Natural killer cell (primary cell): ENCODE data around the gene HHEX. TPM values are rescaled to one million over a fixed set of nuclear protein-coding genes. Genes with fewer than 3 reads are reported as not detected.

ENCODE experiments used
- ATAC-seq, 3 donors: fragments of 150-1000 bp in 2 of 3; fragments of 200-7000 bp in 1 of 3; cut with Tn5 transposase; 1 replicate in 1 of 3; 2 replicates in 2 of 3; pipeline ENCODE4 v1.10.0; 2021; ENCODE audit warnings: mild to moderate bottlenecking in 2 of 3, moderate library complexity in 2 of 3
- DNase-seq, 2 donors: peaks; one replicate each; pipeline versions ENCODE4 v3.0.0 to v3.0.0-alpha.2; 2013 to 2021; ENCODE audit warnings: mixed read lengths in 1 of 2
- H3K27ac ChIP-seq: one replicate; pipeline ENCODE4 v1.5.1; 2013; ENCODE audit warnings: mild to moderate bottlenecking, low read length
- H3K27me3 ChIP-seq: one replicate; pipeline ENCODE4 v1.6.1; 2013; ENCODE audit warnings: low read length; ENCODE audit not compliant: control insufficient read depth, insufficient read depth
- H3K36me3 ChIP-seq: one replicate; pipeline ENCODE4 v1.6.1; 2013; ENCODE audit warnings: low read length; ENCODE audit not compliant: control insufficient read depth, insufficient read depth
- H3K4me1 ChIP-seq: one replicate; pipeline ENCODE4 v1.6.1; 2013; ENCODE audit warnings: low read length; ENCODE audit not compliant: control insufficient read depth, insufficient read depth
- H3K4me3 ChIP-seq: one replicate; pipeline ENCODE4 v1.5.1; 2013; ENCODE audit warnings: low read length
- H3K9me3 ChIP-seq: one replicate; pipeline ENCODE4 v1.6.1; 2013; ENCODE audit warnings: low read length; ENCODE audit not compliant: control insufficient read depth, insufficient read depth
- H3K27ac Mint-ChIP-seq, 2 donors: one replicate each; pipeline ENCODE4 v1.8.0; 2022; ENCODE audit warnings: mild to moderate bottlenecking in 2 of 2, mixed read lengths in 2 of 2, moderate library complexity in 1 of 2
- H3K27me3 Mint-ChIP-seq, 2 donors: one replicate each; pipeline ENCODE4 v1.8.0; 2022; ENCODE audit warnings: low read depth in 2 of 2, mixed read lengths in 2 of 2
- H3K36me3 Mint-ChIP-seq: one replicate; pipeline ENCODE4 v1.8.0; 2022; ENCODE audit warnings: mixed read lengths
- H3K4me1 Mint-ChIP-seq, 2 donors: one replicate each; pipeline ENCODE4 v1.8.0; 2022; ENCODE audit warnings: mixed read lengths in 2 of 2
- H3K4me3 Mint-ChIP-seq: one replicate; pipeline ENCODE4 v1.8.0; 2022; ENCODE audit warnings: mild to moderate bottlenecking, moderate library complexity, mixed read lengths
- H3K9me3 Mint-ChIP-seq, 2 donors: one replicate each; pipeline ENCODE4 v1.8.0; 2022; ENCODE audit warnings: mixed read lengths in 2 of 2
- WGBS: methylation state at CpG from one replicate; pipeline ENCODE4 v1.1.7; 2013; ENCODE audit warnings: missing lambda C conversion rate; ENCODE audit not compliant: insufficient coverage; 5-methylcytosine and 5-hydroxymethylcytosine counted together
- intact Hi-C: fragments of 100-400 bp; cut with micrococcal nuclease; formaldehyde crosslinking; loops from one replicate; pipeline ENCODE4 v1.14.2; 2022
- total RNA-seq, 4 donors: library from RNA; stranded (reverse); fragments of 120-200 nt in 1 of 4; gene quantifications; one replicate each; pipeline versions ENCODE4 v1.2.3 to v1.2.4, GENCODE V29; 2013 to 2022
- TF ChIP-seq, protein P1 (sequence below): fragments of 200-600 bp; IDR thresholded peaks from one replicate; pipeline ENCODE4 v1.8.0; 2022; ENCODE audit warnings: antibody characterized with exemption

Gene HHEX
- total RNA-seq, 3 donors from 2014 or later (not counting 1 experiment from before 2014, with no cell fraction given): 19.5 to 24.0 (median 20.3) TPM

- H3K4me3 Mint-ChIP-seq: peak overlapping the region; percentile 92
- H3K36me3 Mint-ChIP-seq: no peaks in the 10 kb centered on the region
- H3K9me3 ChIP-seq: no peaks in the 10 kb centered on the region
- no peaks in the 10 kb centered on the region for H3K9me3 Mint-ChIP-seq
- H3K27ac ChIP-seq: peak overlapping the region; percentile 63
- peaks cover 16 to 19% of the 10 kb centered on the region in 2 donors for H3K27me3 Mint-ChIP-seq
- TF ChIP-seq, protein P1, sequence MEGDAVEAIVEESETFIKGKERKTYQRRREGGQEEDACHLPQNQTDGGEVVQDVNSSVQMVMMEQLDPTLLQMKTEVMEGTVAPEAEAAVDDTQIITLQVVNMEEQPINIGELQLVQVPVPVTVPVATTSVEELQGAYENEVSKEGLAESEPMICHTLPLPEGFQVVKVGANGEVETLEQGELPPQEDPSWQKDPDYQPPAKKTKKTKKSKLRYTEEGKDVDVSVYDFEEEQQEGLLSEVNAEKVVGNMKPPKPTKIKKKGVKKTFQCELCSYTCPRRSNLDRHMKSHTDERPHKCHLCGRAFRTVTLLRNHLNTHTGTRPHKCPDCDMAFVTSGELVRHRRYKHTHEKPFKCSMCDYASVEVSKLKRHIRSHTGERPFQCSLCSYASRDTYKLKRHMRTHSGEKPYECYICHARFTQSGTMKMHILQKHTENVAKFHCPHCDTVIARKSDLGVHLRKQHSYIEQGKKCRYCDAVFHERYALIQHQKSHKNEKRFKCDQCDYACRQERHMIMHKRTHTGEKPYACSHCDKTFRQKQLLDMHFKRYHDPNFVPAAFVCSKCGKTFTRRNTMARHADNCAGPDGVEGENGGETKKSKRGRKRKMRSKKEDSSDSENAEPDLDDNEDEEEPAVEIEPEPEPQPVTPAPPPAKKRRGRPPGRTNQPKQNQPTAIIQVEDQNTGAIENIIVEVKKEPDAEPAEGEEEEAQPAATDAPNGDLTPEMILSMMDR: no peak
- DNase-seq (peak in 1 of 2 donors; percentile 9), ATAC-seq (no peak)
- peaks cover 30% of the 10 kb centered on the region for H3K4me1 ChIP-seq
- peaks cover 13% of the 10 kb centered on the region for H3K27me3 ChIP-seq
- peak overlapping the region; percentile 82 to 92 for H3K27ac Mint-ChIP-seq
- peaks cover 30 to 35% of the 10 kb centered on the region in 2 donors for H3K4me1 Mint-ChIP-seq
- H3K36me3 ChIP-seq: peaks cover 7% of the 10 kb centered on the region
- H3K4me3 ChIP-seq: peak overlapping the region; percentile 71
- WGBS: 25% methylated on average over 34 of the region's 34 CpGs
- intact Hi-C loops: loop anchor here (5.0 kb wide), 2 partner anchors 100 to 120 kb away; partner anchors contain the start of genes IDE and KIF11
Measured at GRCh38 chr10:92692080-92692671, 2.4 kb downstream of the HHEX start.

DNA sequence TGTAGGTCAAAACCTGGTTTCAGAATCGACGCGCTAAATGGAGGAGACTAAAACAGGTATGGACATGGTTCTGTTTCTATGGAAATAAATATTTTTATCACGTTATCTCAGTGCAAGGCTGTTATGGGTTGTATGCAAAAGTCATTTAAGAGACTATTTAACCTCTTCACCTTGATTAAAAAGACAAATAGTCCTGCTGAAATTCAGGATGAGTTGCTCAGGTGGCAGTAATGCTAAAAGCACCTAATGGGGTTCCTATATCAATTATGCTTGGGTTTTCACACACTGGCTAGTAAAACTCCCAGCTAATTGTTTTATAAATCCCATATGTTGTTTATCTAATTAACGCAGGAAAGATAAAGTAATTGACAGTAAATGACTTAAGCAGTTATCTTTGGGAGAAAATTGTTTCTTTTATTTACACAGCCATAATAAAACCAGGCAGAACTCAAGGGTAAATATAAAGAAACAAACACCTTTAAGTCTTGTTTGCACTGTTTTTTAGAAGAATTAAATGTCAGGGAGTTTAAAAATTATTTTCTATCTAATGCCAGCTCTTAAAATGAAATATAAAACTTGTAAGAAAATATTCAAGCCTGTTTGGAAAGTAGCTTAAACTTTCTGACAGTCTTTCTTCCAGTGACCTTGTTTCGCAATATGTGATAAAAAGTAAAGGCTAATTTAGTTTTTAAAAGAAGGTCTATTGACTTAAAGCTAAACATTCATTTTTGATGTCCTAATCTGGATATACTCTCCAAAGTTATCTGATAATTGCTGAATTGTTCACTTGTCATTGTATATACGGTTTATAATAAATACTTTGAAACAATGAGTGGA is 3.2 kb downstream of the HHEX start:
- Histone ChIP-seq H3K9me3 (no peaks in the 10 kb centered on the region), H3K27me3 (peaks cover 13% of the 10 kb centered on the region), H3K36me3 (peaks cover 7% of the 10 kb centered on the region), H3K4me1 (peaks cover 30% of the 10 kb centered on the region), H3K4me3 (peak overlapping the region; percentile 71), H3K27ac (no peak overlapping the region)
- peak overlapping the region; percentile 67 for H3K4me3 Mint-ChIP-seq
- ATAC-seq: no peak
- H3K9me3 Mint-ChIP-seq: no peaks in the 10 kb centered on the region
- TF ChIP-seq, protein P1: no peak
- H3K27ac Mint-ChIP-seq: peak overlapping the region in 1 of 2 donors; percentile 92
- 65% methylated on average over 4 of the region's 7 CpGs for WGBS
- peaks cover 22 to 24% of the 10 kb centered on the region in 2 donors for H3K27me3 Mint-ChIP-seq
- DNase-seq: no peak
- intact Hi-C loops: loop anchor here (5.0 kb wide), 2 partner anchors 101 to 121 kb away; partner anchors contain the start of genes IDE and KIF11
- no peaks in the 10 kb centered on the region for H3K36me3 Mint-ChIP-seq
- H3K4me1 Mint-ChIP-seq: peaks cover 37 to 41% of the 10 kb centered on the region in 2 donors

DNA sequence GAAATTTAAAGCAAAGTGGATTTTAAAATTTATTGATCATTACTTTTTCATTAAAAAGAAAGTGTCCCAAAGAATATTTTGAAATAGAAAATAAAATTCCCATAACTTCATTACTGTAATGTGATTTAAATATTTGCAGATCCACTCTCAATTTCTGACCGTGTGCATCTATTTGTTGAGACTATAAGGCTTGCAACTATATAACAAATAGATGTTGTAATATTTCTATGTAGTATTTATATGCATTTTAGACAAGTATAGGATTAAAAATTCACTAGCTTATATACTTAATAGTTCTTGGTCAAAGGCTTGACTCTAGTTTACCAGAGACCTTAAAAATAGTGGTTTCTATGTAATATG is 3.8 kb downstream of the HHEX start:
- Histone ChIP-seq H3K9me3 (no peaks in the 10 kb centered on the region), H3K27me3 (peaks cover 13% of the 10 kb centered on the region), H3K4me3 (no peak overlapping the region), H3K4me1 (peaks cover 34% of the 10 kb centered on the region), H3K36me3 (peaks cover 7% of the 10 kb centered on the region), H3K27ac (no peak overlapping the region)
- peaks cover 41 to 42% of the 10 kb centered on the region in 2 donors for H3K4me1 Mint-ChIP-seq
- TF ChIP-seq, protein P1: no peak
- peak overlapping the region; percentile 17 for H3K4me3 Mint-ChIP-seq
- intact Hi-C loops: loop anchor here (5.0 kb wide), 2 partner anchors 101 to 121 kb away; partner anchors contain the start of genes IDE and KIF11
- no peak for ATAC-seq
- peaks cover 26 to 30% of the 10 kb centered on the region in 2 donors for H3K27me3 Mint-ChIP-seq
- no peak for DNase-seq
- H3K27ac Mint-ChIP-seq: no peak overlapping the region
- H3K9me3 Mint-ChIP-seq: no peaks in the 10 kb centered on the region
- no CpG with 5 or more reads among the region's 1 CpG for WGBS
- no peaks in the 10 kb centered on the region for H3K36me3 Mint-ChIP-seq
